Testis (tissue), 2 donors: ENCODE measurements around the gene IL6ST.

ENCODE experiments used
- POLR2A ChIP-seq: fragments of 450-650 bp; IDR thresholded peaks from one replicate; pipeline ENCODE4 v1.6.1; 2017; ENCODE audit warnings: antibody characterized with exemption, mild to moderate bottlenecking, moderate library complexity
- TF ChIP-seq, protein P1 (sequence below), 3 experiments: fragments of 450-650 bp in 2 of 3; fragments of 200-600 bp in 1 of 3; sonication (generic) in 1 of 3; IDR thresholded peaks; one replicate each; pipeline ENCODE4 v1.5.1; 2016 to 2019; ENCODE audit warnings: antibody characterized with exemption in 3 of 3, mild to moderate bottlenecking in 2 of 3, moderate library complexity in 1 of 3

DNA sequence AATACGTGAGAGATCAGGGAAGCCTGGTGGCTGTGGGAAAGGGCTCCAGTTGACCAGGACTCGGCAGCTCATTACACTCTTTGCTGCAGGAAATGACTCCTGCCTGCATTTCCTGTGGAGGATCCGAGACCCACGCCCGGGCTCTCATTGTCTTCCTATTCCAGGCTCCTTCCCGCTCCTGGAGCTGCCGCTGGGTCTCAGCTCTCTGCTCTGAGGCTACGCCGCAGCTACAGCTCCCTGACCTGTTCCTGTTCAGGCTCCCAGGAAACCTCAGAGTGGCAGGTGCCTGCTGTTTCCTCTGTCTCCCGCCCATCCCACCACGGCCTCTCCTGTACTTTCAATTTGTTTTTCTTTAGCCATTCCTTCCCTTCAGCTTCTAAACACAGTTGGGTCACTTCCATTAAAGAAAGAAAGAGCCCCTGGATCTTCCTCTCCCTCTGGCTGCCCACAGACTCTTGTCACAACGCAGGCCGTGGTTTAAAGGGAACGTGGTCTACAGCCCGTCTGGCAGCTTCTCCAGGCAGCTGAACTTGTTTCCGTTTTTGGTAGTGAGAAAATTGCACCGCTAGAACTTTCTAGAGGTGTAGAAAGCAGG lies 71.5 kb downstream of the IL6ST start:
- TF ChIP-seq, protein P1, sequence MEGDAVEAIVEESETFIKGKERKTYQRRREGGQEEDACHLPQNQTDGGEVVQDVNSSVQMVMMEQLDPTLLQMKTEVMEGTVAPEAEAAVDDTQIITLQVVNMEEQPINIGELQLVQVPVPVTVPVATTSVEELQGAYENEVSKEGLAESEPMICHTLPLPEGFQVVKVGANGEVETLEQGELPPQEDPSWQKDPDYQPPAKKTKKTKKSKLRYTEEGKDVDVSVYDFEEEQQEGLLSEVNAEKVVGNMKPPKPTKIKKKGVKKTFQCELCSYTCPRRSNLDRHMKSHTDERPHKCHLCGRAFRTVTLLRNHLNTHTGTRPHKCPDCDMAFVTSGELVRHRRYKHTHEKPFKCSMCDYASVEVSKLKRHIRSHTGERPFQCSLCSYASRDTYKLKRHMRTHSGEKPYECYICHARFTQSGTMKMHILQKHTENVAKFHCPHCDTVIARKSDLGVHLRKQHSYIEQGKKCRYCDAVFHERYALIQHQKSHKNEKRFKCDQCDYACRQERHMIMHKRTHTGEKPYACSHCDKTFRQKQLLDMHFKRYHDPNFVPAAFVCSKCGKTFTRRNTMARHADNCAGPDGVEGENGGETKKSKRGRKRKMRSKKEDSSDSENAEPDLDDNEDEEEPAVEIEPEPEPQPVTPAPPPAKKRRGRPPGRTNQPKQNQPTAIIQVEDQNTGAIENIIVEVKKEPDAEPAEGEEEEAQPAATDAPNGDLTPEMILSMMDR (IDR thresholded peaks at IDR 0.05): no peak
- TF ChIP-seq POLR2A: no peak
